Heart left ventricle (tissue), 16 donors: ENCODE data around the gene SMOC1. TPM values are rescaled to one million over a fixed set of nuclear protein-coding genes. Genes with fewer than 3 reads are reported as not detected.

Experiments
- ATAC-seq, 4 donors: fragments of 200-7000 bp; cut with Tn5 transposase; one replicate each; pipeline ENCODE4 v1.9.1; 2020 to 2022; ENCODE audit warnings: moderate library complexity in 4 of 4, mild to moderate bottlenecking in 3 of 4, moderate number of reproducible peaks in 1 of 4
- DNase-seq, 5 donors: peaks; one replicate each; pipeline ENCODE4 v3.0.0-alpha.2; 2020
- H3K27ac ChIP-seq, 12 donors: fragments of 200-600 bp; sonication (generic) in 4 of 12; one replicate each; pipeline versions ENCODE4 v1.5.0 to v1.8.0; 2016 to 2022; ENCODE audit warnings: mild to moderate bottlenecking in 2 of 12
- H3K27me3 ChIP-seq, 9 donors: fragments of 200-600 bp; sonication (generic) in 2 of 9; one replicate each; pipeline versions ENCODE4 v1.5.1 to v1.8.0; 2016 to 2022; ENCODE audit warnings: mild to moderate bottlenecking in 3 of 9
- H3K36me3 ChIP-seq, 9 donors: fragments of 200-600 bp; sonication (generic) in 2 of 9; one replicate each; pipeline versions ENCODE4 v1.5.0 to v1.8.0; 2018 to 2022; ENCODE audit warnings: mild to moderate bottlenecking in 2 of 9
- H3K4me1 ChIP-seq, 12 donors: fragments of 200-600 bp; sonication (generic) in 4 of 12; one replicate each; pipeline versions ENCODE4 v1.5.0 to v1.8.0; 2016 to 2022; ENCODE audit warnings: mild to moderate bottlenecking in 3 of 12
- H3K4me3 ChIP-seq, 12 donors: fragments of 200-600 bp; sonication (generic) in 4 of 12; one replicate each; pipeline versions ENCODE4 v1.5.0 to v1.8.0; 2017 to 2022; ENCODE audit warnings: mild to moderate bottlenecking in 9 of 12, moderate library complexity in 4 of 12
- H3K9me3 ChIP-seq, 12 donors: fragments of 200-600 bp; sonication (generic) in 4 of 12; one replicate each; pipeline versions ENCODE4 v1.5.0 to v1.8.0; 2016 to 2022; ENCODE audit warnings: mild to moderate bottlenecking in 1 of 12
- CTCF ChIP-seq, 12 donors: fragments of 200-600 bp; sonication (generic) in 4 of 12; IDR thresholded peaks; one replicate each; pipeline versions ENCODE4 v1.5.0 to v1.8.0; 2018 to 2022; ENCODE audit warnings: antibody characterized with exemption in 12 of 12, mild to moderate bottlenecking in 5 of 12
- POLR2A ChIP-seq, 2 donors: fragments of 450-650 bp; IDR thresholded peaks; one replicate each; pipeline ENCODE4 v1.6.1; 2017; ENCODE audit warnings: antibody characterized with exemption in 2 of 2, mild to moderate bottlenecking in 2 of 2, moderate library complexity in 2 of 2
- WGBS, 4 donors: extraction: QIAGEN DNeasy Blood & Tissue Kit in 2 of 4; methylation state at CpG; one replicate each; pipeline versions ENCODE4 v1.1.5 to v1.1.7; 2013 to 2018; 5-methylcytosine and 5-hydroxymethylcytosine counted together
- intact Hi-C, 10 donors: fragments of 100-400 bp; cut with DNase I; formaldehyde crosslinking; loops; one replicate each; pipeline versions ENCODE4 v1.11.1 to v1.14.2; 2022
- polyA plus RNA-seq, 2 donors: library from polyadenylated mRNA; stranded (reverse); fragments of 200-250 nt; gene quantifications; one replicate each; pipeline ENCODE4 v1.2.3, GENCODE V29; 2013
- total RNA-seq, 9 donors: library from RNA; depleted of rRNA in 2 of 9; stranded (reverse); fragments of >200 nt in 2 of 9; fragmentation: NEBNext Ultra II Directional in 3 of 9; extraction: Animal tissue kit (Norgen Biotek cat#: 25700) in 3 of 9; gene quantifications; one replicate each; pipeline versions ENCODE4 v1.1.0 to v1.2.4, GENCODE V29; 2016 to 2023
- donor health status: ischemic (EF 13 %, LVEDD 7.1; RV severe dilation, severe dysfunction).
- donor health status: healthy with polysubstance abuse.
- donor health status: DM: no; HTN: yes; CAD: no.
- donor health status: DM: no; HTN: no; CAD: no.
- donor health status: ischemic (EF 25% LVEDD 6.9; RV normal size, moderate dysfunction).
- donor health status: ischemic (EF 25% LVEDD 5.7; RV mildly dilated, moderate dysfunction).
- donor health status: healthy.
- donor health status: DM: yes; HTN: yes; CAD: no.
- donor health status: ischemic (EF 35%, LVEDD 5.7; RV mildly dilated, moderate dysfunction).
- donor health status: nonischemic (EF 11% LVEDD 7.7; RV severe dilation, severe dysfunction).
- donor health status: DM: yes; HTN: yes; CAD: no.
- donor health status: PGD.
- donor health status: ischemic (EF 29% LVEDD 5.4; RV normal size, mild dysfunction).
- donor health status: nonischemic (EF 23%, LVEDD 6.1; RV moderate dilation, normal function).

The SMOC1 gene
- total and polyA plus RNA-seq, 11 donors: 0.57 to 2.8 (median 0.85) TPM; not detected in 2

GRCh38 chr14:69868363-69868963 is 10.8 kb upstream of the SMOC1 start:
- ATAC-seq: no peak
- 76 to 80% (median 77%) methylated on average over 5 of the region's 5 CpGs for WGBS, 4 donors
- no peaks in the 10 kb centered on the region for H3K36me3 ChIP-seq
- H3K4me1 ChIP-seq: no peaks in the 10 kb centered on the region
- H3K27ac ChIP-seq: no peak overlapping the region
- no peak overlapping the region for H3K4me3 ChIP-seq
- peaks cover 0 to 22% (median 4%) of the 10 kb centered on the region in 12 donors for H3K9me3 ChIP-seq
- peaks cover 0 to 11% (median 0%) of the 10 kb centered on the region in 9 donors for H3K27me3 ChIP-seq
- TF ChIP-seq CTCF (IDR thresholded peaks at IDR 0.05) (no peak), POLR2A (IDR thresholded peaks at IDR 0.05) (no peak)
- intact Hi-C loops: no loop called here
- no peak for DNase-seq

GRCh38 chr14:69870613-69871012 is 8.6 kb upstream of the SMOC1 start:
- Histone ChIP-seq H3K4me3 (no peak overlapping the region), H3K4me1 (no peaks in the 10 kb centered on the region), H3K27me3 (peaks cover 0 to 7% (median 0%) of the 10 kb centered on the region in 9 donors), H3K27ac (no peak overlapping the region), H3K36me3 (no peaks in the 10 kb centered on the region), H3K9me3 (peaks cover 0 to 16% (median 0%) of the 10 kb centered on the region in 12 donors)
- no peak for DNase-seq
- TF ChIP-seq CTCF (IDR thresholded peaks at IDR 0.05): no peak
- TF ChIP-seq POLR2A (IDR thresholded peaks at IDR 0.05): no peak
- intact Hi-C loops: no loop called here
- ATAC-seq: no peak
- WGBS, 4 donors: 74 to 95% (median 81%) methylated on average over 2 of the region's 2 CpGs

GRCh38 chr14:69873877-69874780 is 5.1 kb upstream of the SMOC1 start:
- H3K27ac ChIP-seq: no peak overlapping the region
- ATAC-seq (no peak), DNase-seq (no peak)
- no peak for TF ChIP-seq POLR2A (IDR thresholded peaks at IDR 0.05)
- no peak for TF ChIP-seq CTCF (IDR thresholded peaks at IDR 0.05)
- intact Hi-C loops: no loop called here
- H3K4me1 ChIP-seq: peaks cover 0 to 5% (median 0%) of the 10 kb centered on the region in 12 donors
- H3K9me3 ChIP-seq: peaks cover 0 to 16% (median 0%) of the 10 kb centered on the region in 12 donors
- WGBS, 4 donors: 65 to 76% (median 71%) methylated on average over 5 of the region's 5 CpGs
- H3K36me3 ChIP-seq: no peaks in the 10 kb centered on the region
- H3K4me3 ChIP-seq: no peak overlapping the region
- peaks cover 3 to 21% (median 5%) of the 10 kb centered on the region in 9 donors for H3K27me3 ChIP-seq

GRCh38 chr14:69876221-69876847 is 2.9 kb upstream of the SMOC1 start:
- intact Hi-C loops: loop anchor here in 2 of 10 donors (5.0 kb wide), 1 partner anchor 151 kb away; no protein-coding TSS in a partner anchor
- TF ChIP-seq CTCF (IDR thresholded peaks at IDR 0.05) (no peak), POLR2A (IDR thresholded peaks at IDR 0.05) (no peak)

More at GRCh38 chr14:69876221-69876847, 2.9 kb upstream of the SMOC1 start:
- Histone ChIP-seq H3K27me3 (peaks cover 5 to 42% (median 24%) of the 10 kb centered on the region in 9 donors), H3K4me3 (no peak overlapping the region), H3K9me3 (peaks cover 0 to 10% (median 0%) of the 10 kb centered on the region in 12 donors), H3K4me1 (peaks cover 0 to 11% (median 0%) of the 10 kb centered on the region in 12 donors), H3K27ac (no peak overlapping the region), H3K36me3 (no peaks in the 10 kb centered on the region)
- ATAC-seq (no peak), DNase-seq (no peak)
- WGBS, 4 donors: 43 to 50% (median 45%) methylated on average over 2 of the region's 2 CpGs
